ENCODE measurements around the gene MTSS2.

MTSS2 gene

GRCh38 chr16:70650216-70650615 lies 35.6 kb downstream of the MTSS2 start:
- Histone ChIP-seq H3K4me3 (ENCODE audit: low read depth in 1 of 2, low read length in 1 of 2) (no peak overlapping the region), H3K27me3 (no peaks in the 10 kb centered on the region), H3K9me3 (no peaks in the 10 kb centered on the region), H3K4me1 (ENCODE audit: control insufficient read depth in 1 of 2, insufficient read depth in 1 of 2, low read depth in 1 of 2, low read length in 1 of 2) (peaks cover 0 to 4% of the 10 kb centered on the region in 2 experiments), H3K36me3 (no peaks in the 10 kb centered on the region), H3K27ac (no peak overlapping the region)
- TF ChIP-seq CTCF (IDR thresholded peaks at IDR 0.05), result no peak

GRCh38 chr16:70649300-70649699 lies 36.6 kb downstream of the MTSS2 start:
- H3K9me3 ChIP-seq, result no peaks in the 10 kb centered on the region
- peaks cover 0 to 4% of the 10 kb centered on the region in 2 experiments for H3K4me1 ChIP-seq (ENCODE audit: control insufficient read depth in 1 of 2, insufficient read depth in 1 of 2, low read depth in 1 of 2, low read length in 1 of 2)
- H3K36me3 ChIP-seq, result no peaks in the 10 kb centered on the region
- no peak overlapping the region for H3K4me3 ChIP-seq (ENCODE audit: low read depth in 1 of 2, low read length in 1 of 2)
- H3K27me3 ChIP-seq, result no peaks in the 10 kb centered on the region
- TF ChIP-seq CTCF (IDR thresholded peaks at IDR 0.05), result no peak
- no peak overlapping the region for H3K27ac ChIP-seq

- Histone ChIP-seq H3K4me3 (ENCODE audit: low read depth in 1 of 2, low read length in 1 of 2) (no peak overlapping the region), H3K36me3 (no peaks in the 10 kb centered on the region), H3K9me3 (no peaks in the 10 kb centered on the region), H3K4me1 (ENCODE audit: control insufficient read depth in 1 of 2, insufficient read depth in 1 of 2, low read depth in 1 of 2, low read length in 1 of 2) (no peaks in the 10 kb centered on the region), H3K27me3 (no peaks in the 10 kb centered on the region), H3K27ac (no peak overlapping the region)
- no peak for TF ChIP-seq CTCF (IDR thresholded peaks at IDR 0.05)
Measured at GRCh38 chr16:70648606-70649005, 37.2 kb downstream of the MTSS2 start.

GRCh38 chr16:70647441-70648359 lies 38.2 kb downstream of the MTSS2 start:
- no peak for TF ChIP-seq CTCF (IDR thresholded peaks at IDR 0.05)
- no peak overlapping the region for H3K4me3 ChIP-seq (ENCODE audit: low read depth in 1 of 2, low read length in 1 of 2)
- H3K36me3 ChIP-seq, result no peaks in the 10 kb centered on the region
- no peaks in the 10 kb centered on the region for H3K4me1 ChIP-seq (ENCODE audit: control insufficient read depth in 1 of 2, insufficient read depth in 1 of 2, low read depth in 1 of 2, low read length in 1 of 2)
- no peaks in the 10 kb centered on the region for H3K27me3 ChIP-seq
- H3K9me3 ChIP-seq, result no peaks in the 10 kb centered on the region
- H3K27ac ChIP-seq, result no peak overlapping the region

DNA sequence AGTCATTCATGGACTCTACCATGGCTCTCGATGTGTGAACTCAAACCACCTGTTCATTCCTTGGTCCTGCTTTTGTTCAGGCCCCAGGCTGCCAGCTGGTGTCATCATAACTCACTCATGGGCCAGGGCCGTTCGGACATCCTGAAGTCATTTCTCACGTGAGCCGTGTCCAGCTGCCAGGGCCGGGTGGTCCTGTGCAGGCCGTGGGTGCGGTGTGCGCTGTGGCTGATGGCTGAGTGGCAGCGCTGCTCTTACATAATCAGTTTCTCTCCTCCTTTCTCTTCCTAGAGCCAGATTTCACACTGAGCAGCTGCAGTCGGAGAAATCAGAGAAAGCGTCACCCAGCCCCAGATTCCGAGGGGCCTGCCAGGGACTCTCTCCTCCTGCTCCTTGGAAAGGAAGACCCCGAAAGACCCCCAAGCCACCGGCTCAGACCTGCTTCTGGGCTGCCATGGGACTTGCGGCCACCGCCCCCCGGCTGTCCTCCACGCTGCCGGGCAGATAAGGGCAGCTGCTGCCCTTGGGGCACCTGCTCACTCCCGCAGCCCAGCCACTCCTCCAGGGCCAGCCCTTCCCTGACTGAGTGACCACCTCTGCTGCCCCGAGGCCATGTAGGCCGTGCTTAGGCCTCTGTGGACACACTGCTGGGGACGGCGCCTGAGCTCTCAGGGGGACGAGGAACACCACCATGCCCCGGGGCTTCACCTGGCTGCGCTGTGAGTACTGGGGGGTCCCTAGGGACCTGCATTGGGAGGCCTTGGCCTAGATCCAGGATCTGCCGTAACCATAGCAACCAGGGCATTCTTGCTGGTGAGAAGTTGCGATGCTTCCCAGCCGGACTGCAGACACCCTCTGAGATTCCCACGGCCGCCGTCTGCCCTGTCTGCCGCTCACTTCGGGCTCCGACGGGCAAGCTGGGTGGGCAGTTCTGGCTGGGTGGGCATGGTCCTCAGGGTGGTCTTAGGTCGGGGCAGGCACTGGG lies 39.3 kb downstream of the MTSS2 start, which contains the start of gene IL34:
Gene IL34 (plus strand): TSS at position 300 of the 982 bp plus-strand sequence. CDS start 389 bp downstream, at position 689.
- Histone ChIP-seq H3K27ac (no peak within 1 kb of the TSS), H3K36me3 (no peaks in the 10 kb centered on the region)

More for the DNA sequence above, 39.3 kb downstream of the MTSS2 start, which contains the start of gene IL34:
- no peak for TF ChIP-seq CTCF (IDR thresholded peaks at IDR 0.05)
- H3K4me3 ChIP-seq (ENCODE audit: low read depth in 1 of 2, low read length in 1 of 2), result no peak within 1 kb of the TSS
- no peaks in the 10 kb centered on the region for H3K27me3 ChIP-seq
- no peaks in the 10 kb centered on the region for H3K9me3 ChIP-seq
- no peaks in the 10 kb centered on the region for H3K4me1 ChIP-seq (ENCODE audit: control insufficient read depth in 1 of 2, insufficient read depth in 1 of 2, low read depth in 1 of 2, low read length in 1 of 2)

Data from neutrophil (primary cell).